Raji (cell line): ENCODE results near the gene PGM2L1.

Experiments used
- POLR2A ChIP-seq: IDR thresholded peaks from 2 replicates; pipeline ENCODE4 v1.6.1; 2011; ENCODE audit warnings: low read depth, low read length, control low read depth; ENCODE audit not compliant: insufficient read depth

PGM2L1 gene

GRCh38 chr11:74417379-74417804, 19.2 kb upstream of the PGM2L1 start:
- TF ChIP-seq POLR2A: no peak

DNA sequence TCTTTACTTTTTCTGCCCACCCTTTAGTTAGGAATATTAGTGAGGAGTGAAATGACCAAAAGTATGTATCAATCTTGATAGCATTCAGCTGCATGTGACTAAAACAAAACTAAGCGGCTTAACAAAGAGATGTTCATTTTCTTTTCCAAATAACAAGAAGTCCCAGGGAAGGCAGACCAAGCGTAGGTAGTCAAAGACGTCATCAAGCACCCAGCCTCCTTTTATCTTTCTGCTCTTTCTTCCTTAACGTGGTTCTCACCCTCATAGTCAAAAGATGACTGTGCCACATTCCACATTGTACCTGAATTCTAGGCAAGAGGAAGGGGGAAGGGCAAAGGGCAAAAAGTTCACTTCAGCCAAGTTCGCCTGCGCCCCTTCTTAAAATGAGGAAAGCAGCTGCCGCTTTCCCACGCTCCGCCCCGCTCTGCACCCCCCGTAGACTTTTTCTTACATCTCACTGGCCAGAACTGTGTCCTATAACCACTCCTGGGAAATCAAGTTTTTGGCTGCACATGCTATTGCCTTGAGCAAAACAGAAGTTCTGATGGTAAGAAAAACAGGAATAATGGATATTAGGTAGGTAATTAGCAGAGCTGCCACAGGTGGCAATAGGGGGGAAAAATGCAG, 14.6 kb upstream of the PGM2L1 start:
- TF ChIP-seq POLR2A: no peak

GRCh38 chr11:74412321-74412720, 14.1 kb upstream of the PGM2L1 start:
- no peak for TF ChIP-seq POLR2A

GRCh38 chr11:74409633-74410032, 11.4 kb upstream of the PGM2L1 start:
- TF ChIP-seq POLR2A: no peak

GRCh38 chr11:74403607-74404321, 5.5 kb upstream of the PGM2L1 start:
- no peak for TF ChIP-seq POLR2A

- no peak for TF ChIP-seq POLR2A
These were observed 2.4 kb upstream of the PGM2L1 start for GRCh38 chr11:74400606-74401005.

DNA sequence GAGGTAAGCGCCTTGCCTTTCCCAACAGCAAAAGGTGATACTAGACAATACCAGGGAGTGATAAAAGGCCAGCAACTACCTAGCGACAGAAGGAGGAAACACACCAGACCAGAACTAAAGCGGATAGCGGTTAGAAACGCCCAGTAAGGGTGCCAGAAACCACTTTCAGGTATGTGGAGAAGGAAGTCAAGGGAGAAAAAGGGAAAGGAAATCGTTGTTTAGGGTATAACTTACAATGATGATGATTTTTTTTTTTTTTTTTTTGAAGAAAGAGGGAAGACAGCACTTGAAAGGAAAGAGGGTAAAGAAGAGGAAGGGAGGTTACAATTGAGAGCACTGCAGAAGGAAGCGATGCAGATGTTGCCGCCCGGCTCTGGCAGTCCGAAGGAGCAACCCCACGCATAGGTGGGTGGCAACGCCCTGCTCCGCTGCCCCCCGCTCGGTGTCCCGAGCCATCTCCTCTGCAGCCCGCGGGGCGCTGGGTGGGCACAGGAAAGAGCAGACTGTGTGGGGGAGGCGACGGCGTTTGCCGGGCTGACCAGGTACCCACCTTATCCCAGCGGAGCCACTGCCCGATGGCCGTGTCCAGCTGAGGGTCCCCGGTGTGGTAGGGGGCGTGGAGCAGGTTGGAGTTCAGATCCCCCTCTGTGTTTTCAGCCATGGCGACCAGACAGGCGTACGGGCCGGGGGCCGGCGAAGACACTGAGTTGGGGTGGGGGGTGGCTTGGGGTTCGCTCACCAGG, 561 bp downstream of the PGM2L1 start:
- TF ChIP-seq POLR2A: no peak

GRCh38 chr11:74392256-74392655, 6.0 kb downstream of the PGM2L1 start:
- no peak for TF ChIP-seq POLR2A

- TF ChIP-seq POLR2A: no peak
These were observed 7.0 kb downstream of the PGM2L1 start for GRCh38 chr11:74391193-74391592.

DNA sequence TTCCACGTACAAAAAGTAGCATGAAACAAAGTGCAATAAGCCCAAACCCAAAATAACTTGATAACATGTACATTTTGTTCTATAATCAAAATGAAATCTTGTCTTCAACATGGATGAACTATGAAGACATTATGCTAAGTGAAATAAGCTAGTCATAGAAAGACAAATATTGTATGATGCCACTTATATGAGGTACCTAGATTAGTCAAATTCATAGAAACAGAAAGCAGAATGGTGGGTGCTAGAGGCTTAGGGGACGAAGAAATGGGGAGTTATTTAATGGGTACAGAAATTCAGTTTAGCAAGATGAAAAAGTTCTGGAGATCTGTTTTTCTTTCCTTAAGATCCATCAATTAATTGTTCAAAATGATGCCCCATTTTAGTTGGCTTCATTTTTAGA, 7.5 kb downstream of the PGM2L1 start:
- no peak for TF ChIP-seq POLR2A

- no peak for TF ChIP-seq POLR2A
These were observed 9.4 kb downstream of the PGM2L1 start for GRCh38 chr11:74388678-74389327.

GRCh38 chr11:74384641-74385040, 13.6 kb downstream of the PGM2L1 start:
- no peak for TF ChIP-seq POLR2A

DNA sequence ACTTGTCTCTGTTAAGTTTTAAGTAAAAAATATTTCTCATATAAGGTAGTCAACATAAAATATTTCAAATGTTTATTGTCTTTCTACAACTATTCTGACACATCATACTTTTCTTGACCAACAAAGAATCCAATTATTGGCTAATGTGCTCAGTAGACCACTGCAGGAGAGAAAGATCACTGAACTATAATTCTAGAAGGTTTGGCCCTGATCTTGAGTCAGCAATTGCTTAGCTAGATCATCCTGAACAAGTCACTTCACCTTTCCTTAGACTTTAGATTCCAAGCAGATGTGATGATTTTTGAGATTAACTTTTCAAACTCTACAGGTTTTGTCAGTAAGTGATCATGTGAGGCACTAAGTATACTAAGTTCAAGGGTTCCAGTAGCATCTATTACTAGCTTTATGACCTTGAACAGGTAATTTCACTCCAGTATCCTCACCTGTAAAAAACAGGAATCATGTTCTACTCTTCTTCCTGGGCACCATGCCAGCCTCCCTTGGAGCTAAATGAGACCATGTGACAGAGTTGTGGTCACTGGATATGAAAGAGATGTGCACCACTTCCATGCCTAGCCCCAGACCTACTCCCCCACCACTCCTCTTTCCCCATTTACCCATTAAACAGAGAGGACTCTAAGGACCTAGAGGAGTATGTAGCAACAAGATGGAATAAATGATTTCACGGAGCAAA, 17.3 kb downstream of the PGM2L1 start:
- TF ChIP-seq POLR2A: no peak

DNA sequence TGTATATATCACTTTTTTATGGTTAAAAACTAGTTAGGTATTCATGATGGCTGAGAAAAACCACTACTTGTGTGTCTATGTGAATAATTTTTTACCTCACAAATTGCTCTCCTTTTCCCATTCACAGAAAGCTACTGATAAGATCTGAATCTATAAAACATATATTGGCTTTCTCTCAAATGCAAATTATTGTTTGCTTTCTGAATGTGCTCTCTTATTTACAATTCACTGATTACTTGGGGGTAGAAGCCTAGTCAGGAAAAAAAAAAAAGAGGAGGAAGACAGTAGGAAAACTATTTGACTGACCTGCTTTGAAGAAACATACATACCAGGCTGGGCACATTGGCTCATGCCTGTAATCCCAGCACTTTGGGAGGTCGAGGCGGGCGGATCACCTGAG, 20.5 kb downstream of the PGM2L1 start:
- no peak for TF ChIP-seq POLR2A

- TF ChIP-seq POLR2A: no peak
These were observed 24.9 kb downstream of the PGM2L1 start for GRCh38 chr11:74373382-74373781.

DNA sequence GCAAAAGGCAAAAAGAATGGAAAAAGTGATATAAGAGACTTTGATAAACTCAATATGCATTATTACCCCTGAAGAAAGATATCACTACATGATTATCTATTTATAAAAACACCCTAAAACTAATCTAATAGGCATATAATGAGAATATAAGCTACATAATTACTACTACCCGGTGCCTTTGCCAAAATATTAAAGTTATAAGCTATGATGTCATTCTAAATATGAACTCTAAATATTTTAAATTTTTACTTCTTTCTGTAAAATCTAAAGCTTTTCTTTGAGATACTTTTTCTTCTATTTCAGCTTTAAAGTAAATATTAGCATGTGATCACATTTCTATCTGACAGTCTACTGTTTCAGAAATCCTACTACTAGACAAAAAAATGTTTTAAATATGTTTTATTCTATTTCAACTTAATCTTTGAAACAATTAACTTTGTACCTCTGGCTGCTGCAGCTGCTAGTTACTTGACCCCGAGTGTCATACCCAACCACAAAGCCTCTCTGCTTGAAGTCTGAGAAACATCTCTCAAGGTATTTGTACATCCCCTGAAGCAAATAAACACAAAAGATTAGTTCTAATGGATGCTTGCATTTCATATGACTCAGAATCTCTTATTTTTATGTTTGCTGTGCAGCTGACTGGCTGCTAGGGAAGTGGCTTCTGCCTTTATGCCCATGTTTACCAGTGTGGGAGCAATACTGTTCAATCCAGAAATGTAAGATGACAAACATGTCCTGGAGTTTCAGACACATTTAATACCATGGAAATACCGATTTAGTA, 26.8 kb downstream of the PGM2L1 start:
- TF ChIP-seq POLR2A: no peak
